AML-193 (cell line): ENCODE measurements around the gene MACROD2.

Experiments
- DNase-seq, 2 experiments: peaks; one replicate each; lab custom pipeline; 2025; lab: John Stamatoyannopoulos, UW

The MACROD2 gene

GRCh38 chr20:14336686-14337085, 341.4 kb downstream of the MACROD2 start:
- DNase-seq, result no peak

GRCh38 chr20:14337400-14338171, 342.3 kb downstream of the MACROD2 start, which contains the start of gene FLRT3:
FLRT3 (minus strand) TSS chr20:14337612; CDS start chr20:14327506, 10,106 bp downstream.
- peak; percentile 56 to 63 for DNase-seq

DNA sequence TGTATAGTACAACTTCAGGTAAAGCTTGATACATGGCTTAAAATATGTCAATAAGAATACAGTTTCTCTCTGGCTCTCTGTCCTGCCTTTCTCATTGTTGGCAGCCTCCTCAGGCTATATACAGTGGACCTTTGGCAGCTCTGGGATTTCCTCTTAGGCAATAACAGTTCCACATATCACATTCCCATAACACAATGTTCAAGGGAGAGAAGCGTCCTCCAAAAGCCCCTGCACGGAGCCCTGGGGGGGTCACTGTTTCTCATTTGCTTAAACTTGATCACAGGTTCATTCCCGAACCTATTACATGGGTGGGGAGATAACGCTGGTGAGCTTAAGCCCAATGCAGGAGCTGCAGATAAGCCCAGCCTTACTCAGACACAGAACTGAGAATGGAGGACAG, 346.5 kb downstream of the MACROD2 start:
- DNase-seq, result no peak

GRCh38 chr20:14342918-14343317, 347.6 kb downstream of the MACROD2 start:
- DNase-seq, result no peak

DNA sequence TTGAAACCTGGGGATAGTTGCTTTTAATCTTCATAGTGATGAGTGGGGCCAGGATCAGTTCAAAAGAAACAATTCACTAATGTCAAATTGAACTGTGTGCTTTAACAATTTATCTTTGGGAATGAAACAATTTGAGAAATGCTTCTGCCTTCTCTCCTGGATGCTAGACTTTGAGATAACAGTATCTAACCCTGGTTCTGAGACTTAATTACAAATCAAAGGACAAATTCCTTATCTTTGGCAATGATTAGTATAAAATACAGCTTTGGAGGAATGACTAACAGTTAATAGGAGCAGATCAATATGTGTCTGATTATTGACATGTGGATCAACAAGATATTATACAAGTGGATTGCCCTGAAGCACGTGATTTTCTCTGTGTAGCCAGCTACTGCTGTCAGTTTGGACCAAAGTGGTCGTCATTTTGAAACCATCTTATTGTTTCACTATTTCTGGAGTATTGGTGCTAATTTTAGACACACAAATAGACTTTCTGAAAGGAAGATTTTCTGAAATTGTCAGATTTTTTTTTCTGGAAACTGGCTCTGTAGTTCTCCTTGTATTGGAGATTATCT, 348.3 kb downstream of the MACROD2 start:
- no peak for DNase-seq

DNA sequence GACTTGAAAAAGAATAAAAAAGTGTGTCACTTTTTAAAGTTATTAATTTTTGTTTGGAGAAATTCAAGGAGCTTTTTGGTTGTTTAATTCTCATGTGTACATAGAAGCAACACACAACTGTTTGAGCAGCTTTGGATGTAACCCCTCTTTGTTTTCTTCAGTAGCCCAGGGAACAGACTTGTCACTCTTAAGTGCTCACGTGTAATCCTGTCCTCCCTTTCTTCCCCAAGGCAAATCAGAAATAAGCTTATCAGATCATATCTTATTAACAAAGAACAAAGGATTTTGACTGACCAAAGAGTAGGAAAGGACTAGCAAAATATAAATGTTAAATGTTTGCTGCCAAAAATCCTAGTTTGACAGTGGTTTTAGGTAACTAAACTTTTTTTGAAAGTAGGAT, 349.4 kb downstream of the MACROD2 start:
- DNase-seq, result no peak

- no peak for DNase-seq
Observed at GRCh38 chr20:14355791-14356190, 360.5 kb downstream of the MACROD2 start.

- no peak for DNase-seq
Observed at GRCh38 chr20:14360416-14360815, 365.1 kb downstream of the MACROD2 start.

- no peak for DNase-seq
Observed at GRCh38 chr20:14361509-14362345, 366.4 kb downstream of the MACROD2 start.

DNA sequence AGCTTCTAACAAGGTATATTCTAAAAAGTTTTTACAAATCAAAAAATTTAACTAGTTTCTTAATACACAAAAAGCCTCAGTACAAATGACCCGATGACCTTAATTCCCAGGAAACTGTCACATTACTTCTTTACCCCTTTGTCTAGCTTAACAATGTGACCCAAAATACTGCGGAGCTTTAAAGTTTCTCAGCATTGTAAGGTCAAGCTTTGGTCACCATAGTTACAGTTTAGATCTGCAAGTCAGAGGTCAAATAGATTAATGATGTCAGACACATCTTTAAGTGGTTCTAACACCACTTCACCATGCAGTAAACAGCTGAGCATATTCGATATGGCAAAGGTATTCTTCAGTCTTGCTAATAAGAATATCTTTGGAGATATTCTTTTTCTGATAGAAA, 378.9 kb downstream of the MACROD2 start:
- DNase-seq, result no peak

- no peak for DNase-seq
Observed at GRCh38 chr20:14375416-14375985, 380.2 kb downstream of the MACROD2 start.

- no peak for DNase-seq
Observed at GRCh38 chr20:14378326-14378725, 383.0 kb downstream of the MACROD2 start.

DNA sequence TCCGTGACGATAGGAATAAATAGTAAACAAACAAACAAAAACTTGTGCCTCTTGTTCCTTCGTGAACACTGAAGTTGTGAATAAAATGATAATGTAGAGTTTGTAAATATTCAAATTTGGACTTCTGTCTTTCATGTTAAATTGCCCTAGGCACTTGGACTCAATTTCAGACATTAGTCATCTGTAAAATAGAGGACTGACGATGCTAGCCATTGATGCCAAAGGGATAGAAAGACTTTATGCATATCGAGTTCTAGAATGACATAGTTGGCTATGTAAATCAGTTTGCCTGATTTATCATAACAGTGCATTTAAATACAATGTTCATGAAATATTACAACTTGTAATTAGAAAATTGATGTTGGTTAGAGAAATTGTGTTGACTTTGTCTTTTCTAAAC, 388.0 kb downstream of the MACROD2 start:
- DNase-seq, result no peak

DNA sequence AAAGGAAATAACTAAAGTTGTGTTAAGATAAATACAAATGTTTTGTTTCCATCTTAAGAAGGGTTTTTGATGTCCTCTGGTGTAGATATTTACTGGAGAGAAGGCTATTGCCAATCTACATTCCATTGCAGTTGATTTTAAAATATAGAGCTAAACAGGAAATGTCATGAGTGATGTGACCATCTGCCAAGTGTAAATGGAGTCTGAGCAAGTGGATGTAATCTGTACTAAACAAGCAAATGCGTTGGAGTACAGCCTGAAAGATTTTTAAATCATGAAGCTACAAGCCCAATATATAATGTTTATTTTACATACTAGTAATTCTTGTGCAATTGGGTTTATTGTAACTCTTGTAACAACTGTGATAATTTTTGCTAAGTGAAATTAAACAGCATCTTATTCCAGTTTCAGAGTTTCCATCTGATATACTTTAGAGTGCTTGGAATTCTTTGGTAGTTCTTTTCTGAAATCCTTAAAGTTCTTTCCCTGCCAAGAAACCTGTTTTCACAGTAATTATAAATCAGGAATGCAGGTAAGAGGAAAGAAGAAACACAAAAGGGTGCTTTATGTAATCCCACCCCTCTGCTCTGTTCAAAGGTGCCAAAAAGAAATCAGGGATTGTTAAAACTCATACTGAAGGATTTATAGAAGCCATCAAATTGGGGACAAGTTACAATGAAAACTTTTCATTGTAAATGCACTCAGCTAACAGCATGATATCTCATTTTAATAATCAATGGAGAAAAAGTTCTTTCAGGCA, 389.3 kb downstream of the MACROD2 start:
- no peak for DNase-seq

DNA sequence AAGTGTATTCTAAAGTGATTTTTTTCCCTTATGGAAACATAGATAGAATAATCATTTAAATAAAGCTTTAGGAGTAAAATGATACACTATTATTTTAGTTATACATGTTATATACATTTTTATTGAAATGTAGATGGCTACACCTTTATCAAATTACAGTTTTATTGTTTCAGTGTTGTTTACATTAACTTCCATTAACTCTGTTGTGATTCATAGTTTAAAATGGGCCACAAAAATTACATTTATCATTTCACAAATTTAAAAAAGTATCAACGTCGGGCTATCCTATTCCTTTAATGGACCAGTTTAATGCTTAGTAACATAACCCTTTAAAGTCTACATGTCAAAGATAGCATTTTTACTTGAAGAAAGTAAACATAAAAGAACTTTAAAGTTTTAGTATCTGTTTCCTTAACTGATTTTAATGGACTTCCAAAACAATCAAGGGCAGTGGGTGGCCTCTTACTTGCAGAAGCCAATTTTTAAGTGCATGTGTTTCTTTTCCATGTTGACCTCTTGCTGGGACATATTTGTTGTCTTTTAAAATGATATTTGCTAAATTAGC, 389.9 kb downstream of the MACROD2 start:
- DNase-seq, result no peak

GRCh38 chr20:14386726-14387125, 391.4 kb downstream of the MACROD2 start:
- no peak for DNase-seq

- no peak for DNase-seq
Observed at GRCh38 chr20:14401479-14402138, 406.3 kb downstream of the MACROD2 start.

DNA sequence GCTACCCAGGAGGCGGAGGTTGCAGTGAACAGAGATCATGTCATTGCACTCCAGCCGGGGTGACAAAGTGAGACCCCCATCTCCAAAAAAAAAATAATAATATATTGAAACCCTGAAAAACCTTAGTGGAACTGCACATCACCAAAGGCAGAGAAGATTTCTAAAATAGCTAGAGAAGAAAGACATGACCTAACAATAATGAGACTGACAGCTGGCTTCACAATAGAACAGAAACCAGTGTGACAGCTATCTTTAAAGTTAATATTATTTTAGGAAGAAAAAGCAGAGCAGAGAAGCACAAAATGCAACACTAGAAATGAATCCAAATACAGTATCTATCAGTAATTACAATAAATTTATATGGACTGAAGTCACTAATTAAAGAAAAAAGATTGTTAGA, 409.2 kb downstream of the MACROD2 start:
- DNase-seq, result no peak

DNA sequence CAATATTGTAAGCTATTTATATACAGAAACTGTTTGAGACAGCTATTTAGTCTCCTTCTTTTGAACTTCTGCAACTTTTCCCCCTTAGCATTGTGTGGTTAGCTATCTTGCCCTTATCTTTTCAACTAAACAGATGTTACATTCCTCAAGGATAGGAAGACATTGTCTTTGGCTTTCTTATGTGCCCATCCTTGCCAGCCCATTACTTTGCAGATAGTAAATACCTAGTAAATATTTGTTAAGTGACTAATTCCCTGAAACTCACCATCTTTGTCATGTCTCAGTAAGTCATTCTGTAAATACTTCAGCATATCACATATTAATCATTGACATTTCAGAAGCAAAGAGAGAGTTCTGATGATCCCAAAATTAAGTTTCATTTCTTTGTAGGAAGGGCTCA, 411.2 kb downstream of the MACROD2 start:
- no peak for DNase-seq

- no peak for DNase-seq
Observed at GRCh38 chr20:14407336-14407735, 412.0 kb downstream of the MACROD2 start.
